Measurements from ENCODE around the gene MANF.

GRCh38 chr3:51379301-51379700, 5.8 kb upstream of the MANF start:
- TF ChIP-seq CTCF (IDR thresholded peaks at IDR 0.05) (no peak), POLR2A (IDR thresholded peaks at IDR 0.05) (no peak), EP300 (IDR thresholded peaks at IDR 0.05) (no peak)

All from ovary (tissue), 3 donors.